GM19468 (cell line): ENCODE measurements around the gene ANKRD9.
"Not testable (repeated sequence)": the region's sequence is repeated elsewhere in the genome, so short reads cannot be mapped to it uniquely, and the experiment has no call there.

ENCODE experiments used
- ATAC-seq: cut with Tn5 transposase; IDR thresholded peaks from one replicate; pipeline ENCODE4 v1.9.1; 2021; ENCODE audit warnings: mild to moderate bottlenecking, moderate library complexity, moderate number of reproducible peaks; ENCODE audit not compliant: unreplicated experiment; ENCODE audit errors: extremely low read depth

ANKRD9 gene

GRCh38 chr14:102538602-102539543, 29.3 kb upstream of the ANKRD9 start:
- ATAC-seq: no peak

GRCh38 chr14:102537981-102538601, 28.5 kb upstream of the ANKRD9 start:
- no peak for ATAC-seq

- no peak for ATAC-seq
Measured at GRCh38 chr14:102532204-102532658, 22.7 kb upstream of the ANKRD9 start.

- no peak for ATAC-seq
Measured at GRCh38 chr14:102530828-102531478, 21.4 kb upstream of the ANKRD9 start.

GRCh38 chr14:102528431-102529170, 19.0 kb upstream of the ANKRD9 start:
- ATAC-seq: no peak

- no peak for ATAC-seq
Measured at GRCh38 chr14:102525929-102526497, 16.4 kb upstream of the ANKRD9 start.

- ATAC-seq: no peak
Measured at GRCh38 chr14:102525219-102525928, 15.8 kb upstream of the ANKRD9 start.

GRCh38 chr14:102524451-102525218, 15.1 kb upstream of the ANKRD9 start:
- peak; percentile 88 for ATAC-seq

- ATAC-seq: no peak
Measured at GRCh38 chr14:102523569-102524450, 14.2 kb upstream of the ANKRD9 start.

- ATAC-seq: no peak
Measured at GRCh38 chr14:102523200-102523568, 13.6 kb upstream of the ANKRD9 start.

GRCh38 chr14:102519709-102520108, 10.1 kb upstream of the ANKRD9 start:
- not testable (repeated sequence) for ATAC-seq

- no peak for ATAC-seq
Measured at GRCh38 chr14:102518063-102518648, 8.6 kb upstream of the ANKRD9 start.

- ATAC-seq: no peak
Measured at GRCh38 chr14:102517392-102518062, 8.0 kb upstream of the ANKRD9 start.

- peak; percentile 39 for ATAC-seq
Measured at GRCh38 chr14:102516531-102517391, 7.2 kb upstream of the ANKRD9 start.

GRCh38 chr14:102514987-102515733, 5.6 kb upstream of the ANKRD9 start:
- no peak for ATAC-seq
